SK-N-SH (cell line): ENCODE data around the gene SEMA3F.

Source experiments
- CTCF ChIP-seq: fragments of 200-600 bp; sonication (generic); IDR thresholded peaks from 2 replicates; pipeline ENCODE4 v1.6.1; 2017; ENCODE audit warnings: antibody characterized with exemption, mild to moderate bottlenecking, moderate library complexity
- ELF1 ChIP-seq: IDR thresholded peaks from 2 replicates; pipeline ENCODE4 v1.4.0; 2012
- EP300 ChIP-seq, 2 experiments: IDR thresholded peaks; 2 replicates each; pipeline versions ENCODE4 v1.4.0 to v1.6.1; 2012; ENCODE audit warnings: borderline replicate concordance in 1 of 2, low read depth in 1 of 2, low read length in 1 of 2
- GABPA ChIP-seq: IDR thresholded peaks from 2 replicates; pipeline ENCODE4 v1.4.0; 2012; ENCODE audit warnings: low read depth, mild to moderate bottlenecking
- POLR2AphosphoS5 ChIP-seq: IDR thresholded peaks from 2 replicates; pipeline ENCODE4 v1.6.1; 2012; ENCODE audit warnings: low read depth, low read length
- RAD21 ChIP-seq: IDR thresholded peaks from 2 replicates; pipeline ENCODE4 v1.6.1; 2012; ENCODE audit warnings: mild to moderate bottlenecking, low read length
- RCOR1 ChIP-seq: fragments of 150-350 bp; IDR thresholded peaks from 2 replicates; pipeline ENCODE4 v1.6.1; 2017; ENCODE audit warnings: antibody characterized with exemption, low read length
- RXRA ChIP-seq: IDR thresholded peaks from 2 replicates; pipeline ENCODE4 v1.4.0; 2012; ENCODE audit warnings: low read depth, mild to moderate bottlenecking, borderline replicate concordance

GRCh38 chr3:50147447-50147846 is 7.7 kb upstream of the SEMA3F start:
- no peak for TF ChIP-seq RCOR1
- no peak for TF ChIP-seq RXRA
- no peak; the same call in 1 of the 2 replicates for TF ChIP-seq RAD21
- peak in 1 of 2 experiments; percentile 41; a peak in 1 of 4 replicates for TF ChIP-seq EP300 (IDR thresholded peaks at IDR 0.05; ENCODE audit: borderline replicate concordance in 1 of 2, low read depth in 1 of 2, low read length in 1 of 2)
- no peak for TF ChIP-seq POLR2AphosphoS5
- TF ChIP-seq GABPA, result no peak
- TF ChIP-seq CTCF, result no peak
- no peak for TF ChIP-seq ELF1
